KMS-11 (cell line): ENCODE measurements around the gene SPEG.

Source experiments
- H2AFZ ChIP-seq: fragments of 200-600 bp; sonication (generic); 2 replicates; pipeline ENCODE4 v1.6.1; 2016; ENCODE audit warnings: antibody characterized with exemption, mixed run types, low read depth
- H3K27ac ChIP-seq: fragments of 200-600 bp; sonication (generic); 2 replicates; pipeline ENCODE4 v1.6.1; 2016; ENCODE audit warnings: mild to moderate bottlenecking, mixed run types
- H3K27me3 ChIP-seq: fragments of 200-600 bp; sonication (generic); 2 replicates; pipeline ENCODE4 v1.6.1; 2017; ENCODE audit warnings: mild to moderate bottlenecking, low read depth, mixed run types, moderate library complexity; ENCODE audit not compliant: insufficient read depth
- H3K36me3 ChIP-seq: fragments of 200-600 bp; sonication (generic); 2 replicates; pipeline ENCODE4 v1.6.1; 2017; ENCODE audit warnings: mild to moderate bottlenecking, mixed run types; ENCODE audit not compliant: insufficient read depth
- H3K4me1 ChIP-seq: fragments of 200-600 bp; sonication (generic); 2 replicates; pipeline ENCODE4 v1.6.1; 2016; ENCODE audit warnings: mild to moderate bottlenecking, low read depth, mixed run types; ENCODE audit not compliant: poor library complexity, severe bottlenecking
- H3K4me2 ChIP-seq: fragments of 200-600 bp; sonication (generic); 2 replicates; pipeline ENCODE4 v1.7.0; 2016; ENCODE audit warnings: mild to moderate bottlenecking, mixed run types
- H3K4me3 ChIP-seq: fragments of 200-600 bp; sonication (generic); IDR thresholded peaks from 2 replicates; pipeline ENCODE4 v1.6.1; 2017; ENCODE audit warnings: low read depth, low read length, mixed read lengths; ENCODE audit not compliant: insufficient read depth
- H3K79me2 ChIP-seq: fragments of 200-600 bp; sonication (generic); 2 replicates; pipeline ENCODE4 v1.6.1; 2016; ENCODE audit warnings: low read depth, mixed run types; ENCODE audit not compliant: insufficient read depth
- H3K9ac ChIP-seq: fragments of 200-600 bp; sonication (generic); 2 replicates; pipeline ENCODE4 v1.6.1; 2016; ENCODE audit warnings: mild to moderate bottlenecking, mixed run types
- H4K20me1 ChIP-seq: fragments of 200-600 bp; sonication (generic); 2 replicates; pipeline ENCODE4 v1.6.1; 2016; ENCODE audit warnings: mild to moderate bottlenecking, mixed run types; ENCODE audit not compliant: insufficient read depth
- TF ChIP-seq, protein P1 (sequence below): fragments of 200-600 bp; sonication (generic); conservative IDR thresholded peaks from 2 replicates; pipeline ENCODE4 v1.6.1; 2017; ENCODE audit warnings: low read depth, mild to moderate bottlenecking, antibody characterized with exemption, low read length, moderate library complexity, mixed read lengths

The SPEG gene

DNA sequence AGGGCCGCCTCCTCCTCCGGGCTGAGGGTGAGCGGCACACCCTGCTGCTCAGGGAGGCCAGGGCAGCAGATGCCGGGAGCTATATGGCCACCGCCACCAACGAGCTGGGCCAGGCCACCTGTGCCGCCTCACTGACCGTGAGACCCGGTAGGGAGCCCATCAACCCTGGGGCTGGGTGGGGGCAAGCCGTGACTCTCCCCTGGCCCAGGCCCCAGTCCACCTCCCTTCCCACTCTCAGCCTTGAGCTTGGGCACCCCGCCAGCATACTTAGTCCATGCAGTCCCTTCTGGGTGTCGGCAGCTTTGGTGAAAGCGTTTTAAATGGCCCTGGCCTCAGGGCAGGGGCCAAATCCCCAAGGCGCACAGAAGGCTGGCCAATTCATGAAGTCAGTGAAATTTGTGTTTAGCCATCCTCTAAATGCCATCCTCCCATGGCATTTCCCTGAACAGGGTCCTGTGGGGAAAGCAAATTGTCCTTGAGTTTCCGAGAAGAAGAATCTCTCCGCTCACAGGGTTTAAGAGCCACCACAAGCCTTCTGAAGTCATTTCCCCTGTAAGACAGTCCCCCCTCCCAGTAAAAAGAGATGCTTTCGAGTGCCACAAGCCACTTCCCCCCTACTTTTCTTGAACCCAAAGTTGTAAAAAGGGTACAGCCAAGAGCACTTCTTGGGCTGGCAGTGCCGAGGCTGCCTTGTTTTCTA lies 17.2 kb downstream of the SPEG start:
- no peaks in the 10 kb centered on the region for H3K4me1 ChIP-seq
- H3K36me3 ChIP-seq: no peaks in the 10 kb centered on the region
- H2AFZ ChIP-seq: no peak overlapping the region
- no peak overlapping the region for H3K4me3 ChIP-seq
- H3K79me2 ChIP-seq: no peaks in the 10 kb centered on the region
- TF ChIP-seq, protein P1, sequence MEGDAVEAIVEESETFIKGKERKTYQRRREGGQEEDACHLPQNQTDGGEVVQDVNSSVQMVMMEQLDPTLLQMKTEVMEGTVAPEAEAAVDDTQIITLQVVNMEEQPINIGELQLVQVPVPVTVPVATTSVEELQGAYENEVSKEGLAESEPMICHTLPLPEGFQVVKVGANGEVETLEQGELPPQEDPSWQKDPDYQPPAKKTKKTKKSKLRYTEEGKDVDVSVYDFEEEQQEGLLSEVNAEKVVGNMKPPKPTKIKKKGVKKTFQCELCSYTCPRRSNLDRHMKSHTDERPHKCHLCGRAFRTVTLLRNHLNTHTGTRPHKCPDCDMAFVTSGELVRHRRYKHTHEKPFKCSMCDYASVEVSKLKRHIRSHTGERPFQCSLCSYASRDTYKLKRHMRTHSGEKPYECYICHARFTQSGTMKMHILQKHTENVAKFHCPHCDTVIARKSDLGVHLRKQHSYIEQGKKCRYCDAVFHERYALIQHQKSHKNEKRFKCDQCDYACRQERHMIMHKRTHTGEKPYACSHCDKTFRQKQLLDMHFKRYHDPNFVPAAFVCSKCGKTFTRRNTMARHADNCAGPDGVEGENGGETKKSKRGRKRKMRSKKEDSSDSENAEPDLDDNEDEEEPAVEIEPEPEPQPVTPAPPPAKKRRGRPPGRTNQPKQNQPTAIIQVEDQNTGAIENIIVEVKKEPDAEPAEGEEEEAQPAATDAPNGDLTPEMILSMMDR: no peak
- no peak overlapping the region for H3K9ac ChIP-seq
- H3K27me3 ChIP-seq: peaks cover 24% of the 10 kb centered on the region
- H4K20me1 ChIP-seq: no peaks in the 10 kb centered on the region
- no peak overlapping the region for H3K4me2 ChIP-seq
- no peak overlapping the region for H3K27ac ChIP-seq

DNA sequence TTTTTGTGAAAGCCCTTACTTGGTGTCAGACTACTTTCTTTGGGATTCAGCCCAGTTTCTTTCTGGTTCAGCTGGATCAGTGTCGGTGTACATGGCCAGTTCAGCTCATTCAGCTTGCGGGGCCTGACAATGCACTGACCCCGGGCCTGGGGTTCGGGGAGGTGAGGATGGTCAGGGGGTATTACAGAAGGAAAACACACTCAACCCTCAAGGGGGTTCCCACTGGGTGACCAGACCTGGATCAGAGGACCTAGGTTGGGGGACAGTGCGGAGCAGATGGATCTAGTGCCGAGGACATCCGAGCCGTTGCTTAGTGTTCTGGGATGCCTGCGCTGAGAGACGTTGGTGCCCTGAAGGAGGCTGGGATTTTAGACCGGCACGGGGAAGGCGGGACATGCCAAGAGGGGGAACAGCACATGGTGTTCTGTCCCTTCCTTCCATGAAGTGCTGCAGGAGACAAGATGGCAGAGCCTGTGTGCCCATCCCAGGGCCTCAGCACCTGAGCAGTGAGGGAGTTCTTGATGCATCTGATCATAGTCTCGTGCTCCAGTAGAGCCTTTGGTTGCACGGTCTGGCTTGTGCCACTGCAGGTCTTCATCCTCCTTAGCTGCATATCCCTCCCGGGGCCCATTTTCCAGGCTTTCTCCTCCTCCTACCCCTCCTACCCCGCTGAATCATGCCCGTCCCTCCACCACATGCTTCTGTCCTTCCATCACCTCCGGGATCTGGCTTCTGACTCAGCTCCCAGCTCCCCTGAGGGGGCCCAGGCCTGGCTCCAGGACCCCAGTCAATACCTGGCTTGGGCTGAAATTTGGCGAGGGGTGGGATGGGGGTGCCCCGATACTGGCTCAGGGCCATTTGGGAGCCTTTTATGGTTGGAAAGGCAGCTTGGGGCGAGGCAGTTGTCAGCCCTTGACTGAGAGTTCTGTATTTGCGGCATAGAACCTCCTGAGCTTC lies 18.0 kb downstream of the SPEG start:
- Histone ChIP-seq H3K79me2 (no peaks in the 10 kb centered on the region), H3K4me1 (no peaks in the 10 kb centered on the region), H3K4me2 (no peak overlapping the region), H2AFZ (no peak overlapping the region), H3K36me3 (no peaks in the 10 kb centered on the region), H3K9ac (no peak overlapping the region), H4K20me1 (no peaks in the 10 kb centered on the region), H3K27ac (no peak overlapping the region), H3K4me3 (no peak overlapping the region), H3K27me3 (peaks cover 23% of the 10 kb centered on the region)
- TF ChIP-seq, protein P1: no peak

DNA sequence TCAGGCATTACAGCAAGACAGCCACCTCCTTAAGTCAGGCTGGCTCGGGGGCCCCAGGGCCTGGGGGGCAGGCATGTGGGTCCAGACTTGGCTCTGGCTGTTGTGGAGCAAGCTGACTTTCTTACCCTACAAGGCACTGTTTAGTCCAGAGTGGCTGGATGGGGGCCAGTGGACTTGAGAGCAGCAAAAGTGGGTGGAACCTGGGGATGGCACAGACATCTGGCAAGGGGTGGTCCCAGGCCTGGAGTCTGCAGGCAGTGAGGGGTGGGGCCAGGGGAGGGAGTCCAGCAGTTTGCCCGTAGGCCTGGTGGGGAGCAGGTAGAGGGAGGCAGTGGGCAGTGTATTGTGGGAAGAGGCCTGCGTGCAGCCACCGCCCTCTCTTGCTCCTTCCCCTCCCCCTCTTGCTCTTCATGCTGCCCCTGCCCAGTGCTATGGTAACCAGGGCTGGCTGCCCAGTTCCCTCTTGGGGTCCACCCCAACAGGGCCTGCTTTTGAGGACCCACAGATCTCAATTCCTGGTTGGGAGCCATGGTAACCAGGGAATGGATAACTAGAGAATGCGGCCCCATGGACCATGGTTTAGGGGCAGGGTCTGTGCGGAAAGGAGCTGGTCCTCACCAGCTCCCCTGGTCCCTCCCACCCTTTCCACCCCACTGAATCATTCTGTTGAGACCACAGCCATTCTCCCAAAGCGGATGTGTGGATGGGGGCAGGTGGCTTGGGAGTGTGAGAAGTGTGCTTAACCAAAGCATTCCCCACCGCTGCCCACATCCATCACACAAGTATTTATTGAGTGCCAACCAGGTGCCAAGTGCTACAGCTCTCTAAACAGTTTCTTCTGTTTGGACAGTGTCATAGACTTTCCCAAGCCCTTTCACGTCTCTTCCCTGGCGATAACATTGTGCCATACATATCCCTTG lies 19.3 kb downstream of the SPEG start:
- Histone ChIP-seq H4K20me1 (no peaks in the 10 kb centered on the region), H3K79me2 (no peaks in the 10 kb centered on the region), H3K27ac (no peak overlapping the region), H3K36me3 (no peaks in the 10 kb centered on the region), H2AFZ (no peak overlapping the region), H3K27me3 (peaks cover 23% of the 10 kb centered on the region), H3K4me2 (no peak overlapping the region), H3K9ac (no peak overlapping the region), H3K4me1 (no peaks in the 10 kb centered on the region), H3K4me3 (no peak overlapping the region)
- TF ChIP-seq, protein P1: no peak

DNA sequence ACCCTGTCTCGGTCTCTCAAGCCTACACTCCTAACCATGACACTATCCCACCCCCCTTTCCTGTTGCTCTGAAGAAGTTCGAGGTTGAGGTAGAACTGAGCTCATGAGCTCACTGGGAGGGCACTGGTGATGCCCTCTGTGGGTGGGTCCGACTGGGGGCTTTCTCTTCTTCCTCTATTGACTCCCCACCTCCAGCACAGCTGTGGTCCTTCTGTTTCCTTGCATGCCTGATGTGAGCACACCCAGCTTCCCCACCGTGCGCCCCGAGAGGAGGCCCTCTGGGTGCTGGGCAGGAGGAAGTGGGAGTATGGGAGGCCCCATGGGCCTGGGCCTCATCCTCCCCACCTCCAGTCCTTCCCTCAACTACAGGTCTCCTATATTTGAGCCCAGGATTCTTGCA lies 20.9 kb downstream of the SPEG start:
- Histone ChIP-seq H4K20me1 (no peaks in the 10 kb centered on the region), H3K4me2 (no peak overlapping the region), H3K4me1 (no peaks in the 10 kb centered on the region), H3K27me3 (peaks cover 19% of the 10 kb centered on the region), H2AFZ (no peak overlapping the region), H3K9ac (no peak overlapping the region), H3K79me2 (no peaks in the 10 kb centered on the region), H3K36me3 (no peaks in the 10 kb centered on the region), H3K27ac (no peak overlapping the region), H3K4me3 (no peak overlapping the region)
- TF ChIP-seq, protein P1: no peak
